Gastroesophageal sphincter (tissue), 4 donors: ENCODE measurements around the gene SPATS2L. TPM values are rescaled to one million over a fixed set of nuclear protein-coding genes. Genes with fewer than 3 reads are reported as not detected.

ENCODE experiments used
- ATAC-seq: fragments of 150-250 bp; one replicate; pipeline ENCODE4 v1.9.1; 2016; ENCODE audit warnings: mild to moderate bottlenecking, moderate library complexity
- H3K27ac ChIP-seq, 4 donors: fragments of 200-600 bp; sonication (generic) in 3 of 4; 1 replicate in 3 of 4; 2 replicates in 1 of 4; pipeline ENCODE4 v1.5.1; 2016 to 2019
- H3K27me3 ChIP-seq: fragments of 200-600 bp; sonication (generic); one replicate; pipeline ENCODE4 v1.5.1; 2019
- H3K36me3 ChIP-seq, 2 donors: fragments of 200-600 bp; sonication (generic); one replicate each; pipeline ENCODE4 v1.5.1; 2019; ENCODE audit warnings: control low read depth in 1 of 2
- H3K4me1 ChIP-seq, 3 donors: fragments of 200-600 bp; sonication (generic); 1 replicate in 2 of 3; 2 replicates in 1 of 3; pipeline ENCODE4 v1.5.1; 2016 to 2019; ENCODE audit warnings: control low read depth in 2 of 3
- H3K4me3 ChIP-seq, 2 donors: fragments of 200-600 bp; sonication (generic); one replicate each; pipeline ENCODE4 v1.5.1; 2019; ENCODE audit warnings: mild to moderate bottlenecking in 1 of 2, moderate library complexity in 1 of 2
- H3K9me3 ChIP-seq, 3 donors: fragments of 200-600 bp; sonication (generic); one replicate each; pipeline ENCODE4 v1.5.1; 2017 to 2019; ENCODE audit warnings: control low read depth in 2 of 3
- EP300 ChIP-seq: sonication (generic); formaldehyde crosslinking; IDR thresholded peaks from one replicate; pipeline ENCODE4 v1.6.1; 2017; ENCODE audit warnings: antibody characterized with exemption, mild to moderate bottlenecking
- POLR2A ChIP-seq, 2 donors: fragments of 450-650 bp; IDR thresholded peaks; one replicate each; pipeline ENCODE4 v1.6.1; 2017; ENCODE audit warnings: antibody characterized with exemption in 2 of 2, mild to moderate bottlenecking in 2 of 2, moderate library complexity in 1 of 2
- POLR2AphosphoS5 ChIP-seq: sonication (generic); formaldehyde crosslinking; IDR thresholded peaks from one replicate; pipeline ENCODE4 v1.6.1; 2017; ENCODE audit warnings: antibody characterized with exemption
- WGBS, 2 donors: methylation state at CpG; one replicate each; pipeline ENCODE4 v1.1.5; 2018; ENCODE audit warnings: low coverage in 1 of 2; 5-methylcytosine and 5-hydroxymethylcytosine counted together
- total RNA-seq, 4 donors: library from RNA; depleted of rRNA; stranded (reverse); fragments of >200 nt; gene quantifications; one replicate each; pipeline ENCODE4 v1.1.0, GENCODE V29; 2016
- TF ChIP-seq, protein P1 (sequence below), 4 experiments: fragments of 200-600 bp in 2 of 4; fragments of 450-650 bp in 2 of 4; sonication (generic) in 1 of 4; IDR thresholded peaks; one replicate each; pipeline ENCODE4 v1.5.1; 2017 to 2019; ENCODE audit warnings: antibody characterized with exemption in 4 of 4, mild to moderate bottlenecking in 2 of 4, moderate library complexity in 2 of 4

The SPATS2L gene
- total RNA-seq, 4 donors from 2014 or later: 50.6 to 120 (median 91.5) TPM

DNA sequence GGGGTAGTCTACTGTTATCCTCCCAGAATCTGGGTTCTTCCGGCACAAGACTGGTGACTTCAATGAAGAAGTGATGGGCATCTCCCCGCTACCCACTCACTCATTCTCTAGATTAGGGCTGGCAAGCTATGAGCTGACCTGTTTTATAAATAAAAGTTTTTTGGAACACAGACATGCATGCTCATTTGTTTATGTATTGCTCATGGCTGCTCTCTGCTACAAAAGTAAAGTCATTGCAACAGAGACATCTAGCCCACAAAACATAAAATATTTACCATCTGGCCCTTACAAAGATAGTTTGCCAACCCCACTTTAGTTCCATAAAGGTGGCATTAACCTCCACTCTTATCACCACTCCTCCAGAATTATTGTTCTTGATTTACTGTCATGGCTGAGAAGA lies 39.1 kb upstream of the SPATS2L start:
- no peaks in the 10 kb centered on the region for H3K4me1 ChIP-seq
- H3K27ac ChIP-seq: no peak overlapping the region
- H3K4me3 ChIP-seq: no peak overlapping the region
- 89 to 100% methylated on average over 1 to 2 of the region's 2 CpGs for WGBS, 2 donors
- no peaks in the 10 kb centered on the region for H3K36me3 ChIP-seq
- no peak for ATAC-seq
- H3K9me3 ChIP-seq: no peaks in the 10 kb centered on the region
- H3K27me3 ChIP-seq: no peaks in the 10 kb centered on the region
- no peak for TF ChIP-seq POLR2A (IDR thresholded peaks at IDR 0.05)
- TF ChIP-seq POLR2AphosphoS5: no peak
- TF ChIP-seq, protein P1, sequence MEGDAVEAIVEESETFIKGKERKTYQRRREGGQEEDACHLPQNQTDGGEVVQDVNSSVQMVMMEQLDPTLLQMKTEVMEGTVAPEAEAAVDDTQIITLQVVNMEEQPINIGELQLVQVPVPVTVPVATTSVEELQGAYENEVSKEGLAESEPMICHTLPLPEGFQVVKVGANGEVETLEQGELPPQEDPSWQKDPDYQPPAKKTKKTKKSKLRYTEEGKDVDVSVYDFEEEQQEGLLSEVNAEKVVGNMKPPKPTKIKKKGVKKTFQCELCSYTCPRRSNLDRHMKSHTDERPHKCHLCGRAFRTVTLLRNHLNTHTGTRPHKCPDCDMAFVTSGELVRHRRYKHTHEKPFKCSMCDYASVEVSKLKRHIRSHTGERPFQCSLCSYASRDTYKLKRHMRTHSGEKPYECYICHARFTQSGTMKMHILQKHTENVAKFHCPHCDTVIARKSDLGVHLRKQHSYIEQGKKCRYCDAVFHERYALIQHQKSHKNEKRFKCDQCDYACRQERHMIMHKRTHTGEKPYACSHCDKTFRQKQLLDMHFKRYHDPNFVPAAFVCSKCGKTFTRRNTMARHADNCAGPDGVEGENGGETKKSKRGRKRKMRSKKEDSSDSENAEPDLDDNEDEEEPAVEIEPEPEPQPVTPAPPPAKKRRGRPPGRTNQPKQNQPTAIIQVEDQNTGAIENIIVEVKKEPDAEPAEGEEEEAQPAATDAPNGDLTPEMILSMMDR (IDR thresholded peaks at IDR 0.05): no peak
- TF ChIP-seq EP300: no peak

- Histone ChIP-seq H3K9me3 (no peaks in the 10 kb centered on the region), H3K27ac (no peak overlapping the region), H3K4me1 (no peaks in the 10 kb centered on the region), H3K27me3 (no peaks in the 10 kb centered on the region), H3K36me3 (no peaks in the 10 kb centered on the region), H3K4me3 (no peak overlapping the region)
- ATAC-seq: no peak
- no peak for TF ChIP-seq POLR2A (IDR thresholded peaks at IDR 0.05)
- TF ChIP-seq POLR2AphosphoS5: no peak
- no peak for TF ChIP-seq EP300
- TF ChIP-seq, protein P1 (IDR thresholded peaks at IDR 0.05): no peak
- 64 to 73% methylated on average over 1 of the region's 1 CpG for WGBS, 2 donors
These were observed 35.8 kb upstream of the SPATS2L start for GRCh38 chr2:200270732-200271131.

- no peaks in the 10 kb centered on the region for H3K27me3 ChIP-seq
- 90 to 94% methylated on average over 2 of the region's 2 CpGs for WGBS, 2 donors
These were observed 34.2 kb upstream of the SPATS2L start for GRCh38 chr2:200272320-200272719.

GRCh38 chr2:200274116-200275075 lies 32.1 kb upstream of the SPATS2L start:
- no peak overlapping the region for H3K27ac ChIP-seq
- H3K27me3 ChIP-seq: no peaks in the 10 kb centered on the region
- ATAC-seq: no peak
- no peaks in the 10 kb centered on the region for H3K9me3 ChIP-seq
- H3K4me3 ChIP-seq: no peak overlapping the region
- TF ChIP-seq, protein P1 (IDR thresholded peaks at IDR 0.05): no peak
- TF ChIP-seq EP300 (no peak), POLR2AphosphoS5 (no peak), POLR2A (IDR thresholded peaks at IDR 0.05) (no peak)
- no peaks in the 10 kb centered on the region for H3K4me1 ChIP-seq
- WGBS, 2 donors: 42 to 69% methylated on average over 6 to 7 of the region's 7 CpGs
- H3K36me3 ChIP-seq: no peaks in the 10 kb centered on the region

More at GRCh38 chr2:200272320-200272719, 34.2 kb upstream of the SPATS2L start:
- ATAC-seq: no peak
- TF ChIP-seq, protein P1 (IDR thresholded peaks at IDR 0.05): no peak
- no peak for TF ChIP-seq POLR2A (IDR thresholded peaks at IDR 0.05)
- Histone ChIP-seq H3K27ac (no peak overlapping the region), H3K4me3 (no peak overlapping the region), H3K36me3 (no peaks in the 10 kb centered on the region), H3K9me3 (no peaks in the 10 kb centered on the region), H3K4me1 (no peaks in the 10 kb centered on the region)
